ENCODE measurements around the gene GMIP.
"Not testable (repeated sequence)": the region's sequence is repeated elsewhere in the genome, so short reads cannot be mapped to it uniquely, and the experiment has no call there.

Gene GMIP

DNA sequence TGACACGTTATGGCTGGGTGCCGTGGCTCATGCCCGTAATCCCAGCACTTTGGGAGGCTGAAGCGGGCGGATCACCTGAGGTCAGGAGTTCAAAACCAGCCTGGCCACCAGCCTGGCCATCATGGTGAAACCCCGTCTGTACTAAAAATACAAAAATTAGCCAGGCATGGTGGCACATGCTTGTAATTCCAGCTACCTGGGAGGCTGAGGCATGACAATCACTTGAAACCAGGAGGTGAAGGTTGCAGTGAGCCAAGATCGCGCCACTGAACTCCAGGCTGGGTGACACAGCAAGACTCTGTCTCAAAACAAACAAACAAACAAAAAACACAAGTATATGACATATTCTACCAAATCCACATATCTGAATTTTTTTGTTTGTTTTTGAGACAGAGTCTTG is 36.8 kb downstream of the GMIP start:
- DNase-seq (ENCODE audit: low read depth) = not testable (repeated sequence)

DNA sequence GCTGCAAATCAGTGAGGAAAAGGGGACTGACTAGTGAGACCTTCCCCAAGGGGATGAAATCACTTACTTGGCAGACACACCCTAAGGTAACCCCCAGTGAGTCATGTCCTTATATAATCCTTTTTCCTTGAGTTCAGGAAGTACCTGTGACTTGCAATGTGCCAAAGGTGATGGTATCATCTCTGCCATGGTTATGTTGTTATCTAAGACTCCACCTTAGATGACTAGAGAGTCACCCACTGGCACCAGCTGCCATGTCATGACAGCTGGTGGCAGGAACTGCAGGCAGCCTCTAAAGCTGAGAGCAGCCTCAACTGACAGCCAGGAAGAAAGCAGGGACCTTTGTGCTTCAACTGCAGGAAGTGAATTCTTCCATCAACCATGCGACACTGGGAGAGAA is 37.4 kb downstream of the GMIP start:
- DNase-seq (ENCODE audit: low read depth) = no peak

- DNase-seq (ENCODE audit: low read depth) = no peak
Observed at GRCh38 chr19:19602713-19603324, 40.6 kb downstream of the GMIP start.

DNA sequence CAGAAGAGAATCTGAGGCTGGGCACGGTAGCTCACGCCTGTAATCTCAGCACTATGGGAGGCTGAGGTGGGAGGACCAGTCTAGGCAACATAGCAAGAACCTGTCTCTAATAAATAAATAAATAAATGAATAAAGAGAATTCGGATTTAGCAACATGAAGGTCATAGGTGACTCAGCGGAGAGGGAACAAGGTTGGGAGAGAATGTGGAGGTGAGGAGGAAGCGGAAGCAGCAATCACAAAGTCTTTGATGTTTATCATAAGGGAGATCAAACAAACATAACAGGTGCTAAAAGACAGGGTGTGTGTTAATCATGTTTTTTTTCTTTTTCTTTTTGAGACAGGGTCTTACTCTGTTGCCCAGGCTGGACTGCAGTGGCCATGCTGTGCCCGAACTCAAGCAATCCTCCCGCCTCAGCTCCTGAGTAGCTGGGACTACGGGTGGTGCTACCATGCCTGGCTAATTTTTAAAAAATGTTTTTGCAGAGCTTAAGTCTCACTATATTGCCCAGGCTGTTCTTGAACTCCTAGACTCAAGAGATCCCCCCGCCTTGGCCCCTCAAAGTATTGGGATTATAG is 41.2 kb downstream of the GMIP start:
- DNase-seq (ENCODE audit: low read depth) = no peak

- no peak for DNase-seq (ENCODE audit: low read depth)
Observed at GRCh38 chr19:19600793-19601330, 42.6 kb downstream of the GMIP start.

GRCh38 chr19:19598728-19599451 is 44.6 kb downstream of the GMIP start:
- peak; percentile 35 for DNase-seq (ENCODE audit: low read depth)

DNA sequence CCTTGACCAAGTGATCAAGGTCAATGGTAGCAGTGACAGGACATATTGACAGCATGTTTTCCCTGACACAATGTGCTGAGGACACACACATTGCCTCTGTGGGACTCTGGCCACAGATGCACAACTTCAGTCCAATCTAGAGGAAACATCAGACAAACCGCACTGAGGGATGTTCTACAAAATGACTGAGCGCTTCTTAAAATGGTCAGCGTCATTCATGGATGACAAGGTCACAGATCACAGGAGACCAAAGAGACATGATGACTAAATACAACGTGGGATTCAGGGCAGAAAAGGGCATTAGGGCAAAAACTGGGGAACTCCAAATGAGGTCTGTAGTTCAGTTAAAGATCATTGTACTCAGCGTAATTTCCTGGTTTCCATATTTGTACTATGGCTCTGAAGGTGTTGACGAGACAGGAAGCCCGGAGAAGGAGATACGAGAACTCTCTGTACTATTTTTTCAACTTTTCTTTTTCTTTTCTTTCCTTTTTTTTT is 45.6 kb downstream of the GMIP start:
- peak; percentile 33 for DNase-seq (ENCODE audit: low read depth)

GRCh38 chr19:19595171-19595701 is 48.2 kb downstream of the GMIP start:
- no peak for DNase-seq (ENCODE audit: low read depth)

DNA sequence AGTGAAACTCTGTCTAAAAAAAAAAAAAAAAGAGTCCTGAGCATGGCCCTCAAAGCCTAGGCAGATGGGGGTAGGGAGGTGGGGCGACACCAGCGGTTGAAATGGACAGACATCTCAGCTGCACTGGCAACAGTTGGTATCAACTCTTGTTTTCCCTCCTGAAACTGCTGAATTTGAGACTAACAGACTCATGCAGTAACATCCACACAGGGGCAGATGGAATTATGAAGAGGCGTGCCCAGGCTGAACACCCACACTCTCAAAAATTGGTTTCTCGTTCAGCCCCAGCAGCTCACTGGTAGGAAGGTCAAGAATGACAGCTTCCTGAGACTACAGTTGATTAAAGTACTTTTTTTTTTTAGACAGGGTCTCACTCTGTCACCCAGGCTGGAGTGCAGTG is 49.1 kb downstream of the GMIP start:
- no peak for DNase-seq (ENCODE audit: low read depth)

DNA sequence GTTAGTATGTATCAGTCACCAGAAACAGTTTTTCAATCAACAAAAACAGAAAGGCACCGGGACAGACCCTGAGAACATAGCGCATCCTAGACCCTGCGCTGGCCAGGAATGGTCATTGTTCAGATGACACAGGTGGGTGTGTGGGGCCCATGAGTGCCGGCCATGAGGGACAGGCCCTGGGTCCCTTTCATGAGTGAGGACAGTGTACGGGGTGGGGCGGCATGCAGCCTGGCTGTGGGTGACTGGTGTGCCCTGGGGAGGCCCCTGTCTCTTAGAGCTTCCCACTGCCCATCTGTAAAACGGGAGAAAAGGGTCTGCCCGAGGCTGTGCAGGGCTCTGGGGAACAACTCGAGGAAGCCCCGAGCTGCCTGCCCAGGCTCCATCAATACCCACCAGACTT is 50.8 kb downstream of the GMIP start:
- no peak for DNase-seq (ENCODE audit: low read depth)

DNA sequence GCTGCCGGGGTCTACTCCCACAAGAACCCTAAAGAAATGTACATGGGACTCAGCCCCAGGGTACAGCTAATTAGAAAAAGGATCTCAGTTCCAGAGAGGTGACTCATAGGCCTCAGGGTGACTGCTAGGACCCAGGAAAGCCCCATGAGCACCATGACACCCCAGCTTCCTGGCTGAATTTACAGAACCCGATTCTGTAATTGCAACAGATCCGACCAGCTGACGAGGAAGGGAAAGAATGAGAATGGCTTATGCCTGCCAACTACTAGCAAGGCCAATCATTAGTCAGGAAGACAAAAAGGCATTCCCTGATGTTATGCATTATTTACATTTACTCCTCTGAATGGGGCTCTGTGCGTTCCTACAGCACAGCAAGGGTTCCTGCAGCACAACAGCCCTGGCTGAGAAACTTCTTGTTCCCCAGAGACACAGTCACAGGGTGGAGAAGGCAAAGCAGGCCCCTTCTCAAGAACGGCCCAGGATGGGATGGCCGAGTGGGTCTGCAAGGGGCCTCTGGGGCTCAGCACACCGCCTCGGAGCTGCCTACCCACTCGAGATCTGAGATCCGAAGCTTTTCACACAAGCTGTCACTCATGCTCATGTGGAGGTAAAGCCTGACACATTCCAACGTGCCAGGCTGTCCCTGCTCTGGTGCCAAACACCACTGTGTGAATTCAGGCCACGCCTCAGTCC is 52.2 kb downstream of the GMIP start:
- peak; percentile 47 for DNase-seq (ENCODE audit: low read depth)

DNA sequence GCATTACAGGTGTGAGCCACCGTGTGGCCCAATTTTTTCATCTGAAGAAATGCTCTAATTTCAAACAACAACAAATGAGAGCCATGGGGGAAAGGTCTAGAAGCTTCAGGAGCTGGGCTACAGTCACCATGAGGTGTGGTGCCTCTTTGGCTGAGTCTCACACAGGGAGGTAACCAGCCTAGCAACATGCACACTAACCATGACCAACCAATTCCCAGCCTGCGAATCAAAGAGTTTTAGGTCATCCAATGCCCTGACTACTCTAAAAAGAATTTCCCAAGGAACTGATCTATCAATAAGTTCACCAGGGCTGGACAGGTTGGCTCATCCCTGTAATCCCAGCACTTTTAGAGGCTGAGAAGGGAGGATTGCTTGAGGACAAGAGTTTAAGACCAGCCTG is 54.9 kb downstream of the GMIP start:
- DNase-seq (ENCODE audit: low read depth) = no peak

GRCh38 chr19:19587771-19588170 is 55.7 kb downstream of the GMIP start:
- DNase-seq (ENCODE audit: low read depth) = no peak

DNA sequence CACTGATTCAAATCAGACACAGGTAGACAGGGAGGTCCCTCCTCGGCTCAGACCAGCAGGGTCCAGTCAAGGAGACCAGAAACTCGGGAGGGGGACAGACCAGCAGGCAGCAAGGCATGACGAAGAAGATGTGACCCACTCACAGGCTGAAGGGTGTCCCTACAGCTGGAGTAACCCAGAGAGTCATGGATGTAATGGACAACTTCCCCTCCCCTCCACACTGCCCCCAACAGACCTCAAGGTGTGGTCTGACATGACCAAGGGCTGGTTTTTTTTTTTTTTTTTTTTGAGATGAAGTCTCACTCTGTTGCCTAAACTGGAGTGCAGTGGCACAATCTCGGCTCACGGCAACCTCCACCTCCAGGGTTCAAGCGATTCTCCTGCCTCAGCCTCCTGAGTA is 59.1 kb downstream of the GMIP start:
- DNase-seq (ENCODE audit: low read depth) = no peak

- no peak for DNase-seq (ENCODE audit: low read depth)
Observed at GRCh38 chr19:19582471-19582870, 61.0 kb downstream of the GMIP start.

- no peak for DNase-seq (ENCODE audit: low read depth)
Observed at GRCh38 chr19:19581391-19581790, 62.1 kb downstream of the GMIP start.

GRCh38 chr19:19580418-19580817 is 63.0 kb downstream of the GMIP start:
- no peak for DNase-seq (ENCODE audit: low read depth)

DNA sequence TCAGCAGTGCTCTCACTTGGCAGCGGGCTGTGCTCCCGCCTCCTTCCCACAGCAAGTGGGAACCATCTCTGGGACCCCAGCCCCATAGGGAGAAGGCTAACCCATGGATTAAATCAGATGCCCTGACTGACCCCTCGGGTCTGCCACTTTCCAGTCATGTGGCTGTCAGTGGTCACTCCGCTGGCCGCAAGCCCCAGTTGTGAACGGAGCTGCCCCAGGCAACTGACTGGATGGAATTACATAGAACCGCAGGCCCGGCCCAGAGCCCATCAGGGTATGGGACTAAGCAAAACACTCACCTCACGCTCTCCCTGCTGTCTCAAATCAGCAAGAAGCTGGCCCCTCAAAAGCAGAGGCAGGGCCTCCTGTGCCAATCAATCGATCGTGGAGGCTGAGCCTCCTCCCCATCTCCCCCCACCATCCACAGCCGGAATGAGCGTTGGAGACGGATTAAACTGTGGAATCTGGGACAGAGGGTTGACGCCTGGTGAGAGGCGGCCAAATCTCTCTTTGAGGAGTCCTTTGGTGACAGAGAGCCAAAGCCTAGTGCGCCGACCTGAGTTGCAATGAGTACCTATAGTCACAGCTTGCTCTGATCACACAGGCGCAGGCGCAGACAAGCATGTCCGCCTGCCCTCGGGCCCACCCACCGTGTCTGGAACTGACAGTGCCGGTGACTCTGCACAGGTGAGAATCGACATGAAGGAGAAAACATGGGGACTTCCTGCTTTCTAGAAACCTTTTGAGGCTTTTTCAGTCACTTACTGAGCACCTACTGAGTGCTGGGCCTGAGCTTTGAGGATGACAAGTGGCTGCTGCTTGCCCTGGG is 63.7 kb downstream of the GMIP start:
- no peak for DNase-seq (ENCODE audit: low read depth)

Measured in activated T-cell treated with anti-CD3 and anti-CD28 coated beads for 48 hours (primary cell).